HL-60 (cell line): ENCODE results near the gene BANF1.

ENCODE experiments used
- POLR2AphosphoS5 ChIP-seq: IDR thresholded peaks from 2 replicates; pipeline ENCODE4 v1.6.1; 2012; ENCODE audit warnings: low read depth
- TF ChIP-seq, protein P1 (sequence below): IDR thresholded peaks from one replicate; pipeline ENCODE4 v1.5.1; 2011; ENCODE audit warnings: low read length, control low read depth, inconsistent platforms; ENCODE audit not compliant: insufficient read depth

DNA sequence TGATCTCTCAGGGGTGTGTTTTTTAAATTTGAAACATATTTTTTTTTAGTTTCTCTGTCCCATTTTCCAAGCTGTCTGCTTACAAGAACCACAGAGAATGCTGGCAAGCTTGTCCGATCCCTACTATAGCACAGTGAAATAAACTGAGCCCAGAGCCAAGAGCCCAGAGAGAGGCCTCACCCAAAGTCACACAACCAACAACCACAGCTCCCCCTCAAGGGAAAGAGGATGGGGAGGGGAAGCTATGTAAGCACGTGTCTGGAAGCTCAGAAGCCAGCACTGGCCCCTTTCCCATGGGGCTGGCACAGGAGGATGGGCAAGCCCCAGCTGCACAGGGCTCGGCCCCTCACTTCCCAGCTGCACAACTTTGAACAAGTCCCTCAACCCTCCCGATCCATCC is 44.0 kb upstream of the BANF1 start:
- TF ChIP-seq, protein P1, sequence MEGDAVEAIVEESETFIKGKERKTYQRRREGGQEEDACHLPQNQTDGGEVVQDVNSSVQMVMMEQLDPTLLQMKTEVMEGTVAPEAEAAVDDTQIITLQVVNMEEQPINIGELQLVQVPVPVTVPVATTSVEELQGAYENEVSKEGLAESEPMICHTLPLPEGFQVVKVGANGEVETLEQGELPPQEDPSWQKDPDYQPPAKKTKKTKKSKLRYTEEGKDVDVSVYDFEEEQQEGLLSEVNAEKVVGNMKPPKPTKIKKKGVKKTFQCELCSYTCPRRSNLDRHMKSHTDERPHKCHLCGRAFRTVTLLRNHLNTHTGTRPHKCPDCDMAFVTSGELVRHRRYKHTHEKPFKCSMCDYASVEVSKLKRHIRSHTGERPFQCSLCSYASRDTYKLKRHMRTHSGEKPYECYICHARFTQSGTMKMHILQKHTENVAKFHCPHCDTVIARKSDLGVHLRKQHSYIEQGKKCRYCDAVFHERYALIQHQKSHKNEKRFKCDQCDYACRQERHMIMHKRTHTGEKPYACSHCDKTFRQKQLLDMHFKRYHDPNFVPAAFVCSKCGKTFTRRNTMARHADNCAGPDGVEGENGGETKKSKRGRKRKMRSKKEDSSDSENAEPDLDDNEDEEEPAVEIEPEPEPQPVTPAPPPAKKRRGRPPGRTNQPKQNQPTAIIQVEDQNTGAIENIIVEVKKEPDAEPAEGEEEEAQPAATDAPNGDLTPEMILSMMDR = no peak
- no peak for TF ChIP-seq POLR2AphosphoS5
